Sigmoid colon (tissue), 4 donors: Measurements from ENCODE around the gene CSNK1E.
A peak's percentile ranks its signal among the peaks of the same experiment; 100 is the strongest.

ENCODE experiments used
- POLR2AphosphoS5 ChIP-seq, 4 donors: sonication (generic); formaldehyde crosslinking; IDR thresholded peaks; one replicate each; pipeline ENCODE4 v1.6.1; 2017; ENCODE audit warnings: antibody characterized with exemption in 4 of 4
- TF ChIP-seq, protein P1 (sequence below), 4 experiments: fragments of 450-650 bp in 3 of 4; fragments of 200-600 bp in 1 of 4; IDR thresholded peaks; one replicate each; pipeline ENCODE4 v1.5.1; 2016 to 2019; ENCODE audit warnings: antibody characterized with exemption in 4 of 4, mild to moderate bottlenecking in 3 of 4, moderate library complexity in 2 of 4

DNA sequence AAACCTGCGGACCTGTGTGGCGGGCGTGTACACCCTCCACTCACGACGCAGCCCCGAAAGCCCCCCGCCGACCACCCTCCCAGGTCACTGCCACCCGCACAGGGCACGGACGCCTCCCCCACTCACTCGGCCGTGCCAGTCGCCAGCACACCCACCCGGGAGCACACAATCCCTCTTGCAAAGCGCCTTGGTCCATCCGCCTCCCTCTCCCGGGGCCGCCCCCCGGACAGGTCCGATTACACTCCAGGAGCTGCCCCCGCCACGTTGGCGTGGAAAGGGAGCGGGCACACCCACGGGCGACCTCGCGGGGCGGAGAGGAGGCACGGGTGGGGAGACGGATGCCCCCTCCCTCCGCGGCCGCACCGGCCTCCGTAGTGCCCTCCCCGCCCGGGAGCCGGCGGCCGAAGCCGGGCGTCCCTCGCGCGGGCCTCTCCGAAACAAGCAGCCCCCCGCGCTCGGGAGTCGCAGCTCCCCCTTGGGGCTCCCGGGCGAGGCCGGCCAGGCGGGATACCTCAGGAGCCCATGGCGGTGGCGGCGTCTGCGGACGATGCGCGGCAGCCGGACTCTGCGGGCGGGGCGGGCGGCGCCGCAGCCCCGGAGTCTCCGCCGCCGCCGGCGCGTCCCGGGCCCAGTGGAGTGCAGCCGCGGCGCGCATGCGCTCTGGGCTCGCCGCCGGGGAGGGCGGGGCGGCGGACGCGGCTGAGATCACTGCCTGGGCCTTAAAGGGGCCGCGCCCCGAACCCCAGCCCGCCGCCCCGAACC, 44.7 kb downstream of the CSNK1E start, which contains the start of gene TMEM184B:
- peak in 2 of 4 donors; percentile 37 to 67 for TF ChIP-seq POLR2AphosphoS5 (IDR thresholded peaks at IDR 0.05)
- TF ChIP-seq, protein P1, sequence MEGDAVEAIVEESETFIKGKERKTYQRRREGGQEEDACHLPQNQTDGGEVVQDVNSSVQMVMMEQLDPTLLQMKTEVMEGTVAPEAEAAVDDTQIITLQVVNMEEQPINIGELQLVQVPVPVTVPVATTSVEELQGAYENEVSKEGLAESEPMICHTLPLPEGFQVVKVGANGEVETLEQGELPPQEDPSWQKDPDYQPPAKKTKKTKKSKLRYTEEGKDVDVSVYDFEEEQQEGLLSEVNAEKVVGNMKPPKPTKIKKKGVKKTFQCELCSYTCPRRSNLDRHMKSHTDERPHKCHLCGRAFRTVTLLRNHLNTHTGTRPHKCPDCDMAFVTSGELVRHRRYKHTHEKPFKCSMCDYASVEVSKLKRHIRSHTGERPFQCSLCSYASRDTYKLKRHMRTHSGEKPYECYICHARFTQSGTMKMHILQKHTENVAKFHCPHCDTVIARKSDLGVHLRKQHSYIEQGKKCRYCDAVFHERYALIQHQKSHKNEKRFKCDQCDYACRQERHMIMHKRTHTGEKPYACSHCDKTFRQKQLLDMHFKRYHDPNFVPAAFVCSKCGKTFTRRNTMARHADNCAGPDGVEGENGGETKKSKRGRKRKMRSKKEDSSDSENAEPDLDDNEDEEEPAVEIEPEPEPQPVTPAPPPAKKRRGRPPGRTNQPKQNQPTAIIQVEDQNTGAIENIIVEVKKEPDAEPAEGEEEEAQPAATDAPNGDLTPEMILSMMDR (IDR thresholded peaks at IDR 0.05), result no peak
